ENCODE measurements around the gene THUMPD1. TPM values are rescaled to one million over a fixed set of nuclear protein-coding genes. Genes with fewer than 3 reads are reported as not detected.

THUMPD1 gene
- polyA plus RNA-seq, 1 of the 3 experiments (the other 2 are of a cell fraction) = 24.8 TPM

GRCh38 chr16:20727181-20727580 lies 14.4 kb downstream of the THUMPD1 start (continued):
- TF ChIP-seq, protein P1, sequence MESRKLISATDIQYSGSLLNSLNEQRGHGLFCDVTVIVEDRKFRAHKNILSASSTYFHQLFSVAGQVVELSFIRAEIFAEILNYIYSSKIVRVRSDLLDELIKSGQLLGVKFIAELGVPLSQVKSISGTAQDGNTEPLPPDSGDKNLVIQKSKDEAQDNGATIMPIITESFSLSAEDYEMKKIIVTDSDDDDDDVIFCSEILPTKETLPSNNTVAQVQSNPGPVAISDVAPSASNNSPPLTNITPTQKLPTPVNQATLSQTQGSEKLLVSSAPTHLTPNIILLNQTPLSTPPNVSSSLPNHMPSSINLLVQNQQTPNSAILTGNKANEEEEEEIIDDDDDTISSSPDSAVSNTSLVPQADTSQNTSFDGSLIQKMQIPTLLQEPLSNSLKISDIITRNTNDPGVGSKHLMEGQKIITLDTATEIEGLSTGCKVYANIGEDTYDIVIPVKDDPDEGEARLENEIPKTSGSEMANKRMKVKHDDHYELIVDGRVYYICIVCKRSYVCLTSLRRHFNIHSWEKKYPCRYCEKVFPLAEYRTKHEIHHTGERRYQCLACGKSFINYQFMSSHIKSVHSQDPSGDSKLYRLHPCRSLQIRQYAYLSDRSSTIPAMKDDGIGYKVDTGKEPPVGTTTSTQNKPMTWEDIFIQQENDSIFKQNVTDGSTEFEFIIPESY (IDR thresholded peaks at IDR 0.05; ENCODE audit: borderline replicate concordance, low read depth) = no peak
- TF ChIP-seq NRF1 (IDR thresholded peaks at IDR 0.05; ENCODE audit: low read depth, low read length) (no peak), YY1 (IDR thresholded peaks at IDR 0.05; ENCODE audit: low read depth) (no peak), TAF1 (IDR thresholded peaks at IDR 0.05; ENCODE audit: borderline replicate concordance, low read depth, low read length) (no peak), GATA2 (CRISPR knock-in tag; IDR thresholded peaks at IDR 0.05) (no peak), RFX5 (IDR thresholded peaks at IDR 0.05; ENCODE audit: low read length) (no peak), USF2 (IDR thresholded peaks at IDR 0.05; ENCODE audit: borderline replicate concordance, low read depth, low read length) (no peak), JUND (IDR thresholded peaks at IDR 0.05) (no peak), MEF2A (IDR thresholded peaks at IDR 0.05; ENCODE audit: borderline replicate concordance, low read depth) (no peak), EP300 (IDR thresholded peaks at IDR 0.05; ENCODE audit: borderline replicate concordance in 1 of 2, low read depth in 1 of 2, low read length in 1 of 2) (no peak), NFIC (IDR thresholded peaks at IDR 0.05; ENCODE audit: borderline replicate concordance) (no peak), TCF12 (IDR thresholded peaks at IDR 0.05) (no peak)

DNA sequence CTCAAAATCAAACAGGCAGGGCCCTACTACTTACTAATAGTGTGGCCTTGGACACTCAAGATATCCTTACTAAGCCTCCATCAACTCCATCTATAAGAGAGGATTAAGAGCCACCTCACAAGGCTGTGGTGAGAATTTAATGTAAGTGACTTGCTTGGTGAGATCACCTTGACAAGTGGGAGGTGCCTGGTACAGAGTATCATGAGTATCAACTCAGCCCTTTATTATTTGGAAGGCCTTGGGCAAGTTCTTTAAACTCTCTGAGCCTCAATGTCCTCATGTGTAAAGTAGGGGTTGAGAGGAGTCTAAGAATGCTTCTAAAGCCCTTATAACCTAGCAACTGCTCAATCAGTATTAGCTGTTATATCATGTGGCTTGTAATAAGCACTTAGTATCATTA lies 15.0 kb downstream of the THUMPD1 start:
- CTCF ChIA-PET = interaction anchor here (1.9 kb wide), 1 partner anchor 14 kb away, joined by 5 read pairs; no protein-coding TSS in a partner anchor
- Histone ChIP-seq H3K4me3 (ENCODE audit: low read depth in 2 of 2, low read length in 1 of 2) (no peak overlapping the region), H3K4me2 (no peak overlapping the region), H4K20me1 (ENCODE audit: insufficient read depth) (no peaks in the 10 kb centered on the region), H3K9me2 (no peaks in the 10 kb centered on the region), H3K9me3 (no peaks in the 10 kb centered on the region), H3K27ac (ENCODE audit: low read depth in 2 of 2, low read length in 1 of 2) (no peak overlapping the region), H3K9ac (no peak overlapping the region), H3K79me2 (ENCODE audit: insufficient read depth) (no peaks in the 10 kb centered on the region), H3K4me1 (ENCODE audit: control insufficient read depth in 1 of 2, insufficient read depth in 2 of 2, low read depth in 1 of 2, low read length in 1 of 2) (no peaks in the 10 kb centered on the region), H3F3A (replicated peaks; ENCODE audit: insufficient read depth) (no peaks in the 10 kb centered on the region), H3K27me3 (ENCODE audit: insufficient read depth) (no peaks in the 10 kb centered on the region), H2AFZ (ENCODE audit: low read depth) (no peak overlapping the region), H3K36me3 (replicated peaks in 1 of 2; ENCODE audit: control insufficient read depth in 1 of 2, insufficient read depth in 2 of 2, low read length in 1 of 2) (no peaks in the 10 kb centered on the region)
- POLR2A ChIA-PET = no interaction called here
- DNase-seq = no peak
- TF ChIP-seq EZH2phosphoT487 (IDR thresholded peaks at IDR 0.05; ENCODE audit: borderline replicate concordance, low read depth) = no peak
- TF ChIP-seq, protein P1 (IDR thresholded peaks at IDR 0.05; ENCODE audit: borderline replicate concordance, low read depth) = no peak
- TF ChIP-seq, protein P2, sequence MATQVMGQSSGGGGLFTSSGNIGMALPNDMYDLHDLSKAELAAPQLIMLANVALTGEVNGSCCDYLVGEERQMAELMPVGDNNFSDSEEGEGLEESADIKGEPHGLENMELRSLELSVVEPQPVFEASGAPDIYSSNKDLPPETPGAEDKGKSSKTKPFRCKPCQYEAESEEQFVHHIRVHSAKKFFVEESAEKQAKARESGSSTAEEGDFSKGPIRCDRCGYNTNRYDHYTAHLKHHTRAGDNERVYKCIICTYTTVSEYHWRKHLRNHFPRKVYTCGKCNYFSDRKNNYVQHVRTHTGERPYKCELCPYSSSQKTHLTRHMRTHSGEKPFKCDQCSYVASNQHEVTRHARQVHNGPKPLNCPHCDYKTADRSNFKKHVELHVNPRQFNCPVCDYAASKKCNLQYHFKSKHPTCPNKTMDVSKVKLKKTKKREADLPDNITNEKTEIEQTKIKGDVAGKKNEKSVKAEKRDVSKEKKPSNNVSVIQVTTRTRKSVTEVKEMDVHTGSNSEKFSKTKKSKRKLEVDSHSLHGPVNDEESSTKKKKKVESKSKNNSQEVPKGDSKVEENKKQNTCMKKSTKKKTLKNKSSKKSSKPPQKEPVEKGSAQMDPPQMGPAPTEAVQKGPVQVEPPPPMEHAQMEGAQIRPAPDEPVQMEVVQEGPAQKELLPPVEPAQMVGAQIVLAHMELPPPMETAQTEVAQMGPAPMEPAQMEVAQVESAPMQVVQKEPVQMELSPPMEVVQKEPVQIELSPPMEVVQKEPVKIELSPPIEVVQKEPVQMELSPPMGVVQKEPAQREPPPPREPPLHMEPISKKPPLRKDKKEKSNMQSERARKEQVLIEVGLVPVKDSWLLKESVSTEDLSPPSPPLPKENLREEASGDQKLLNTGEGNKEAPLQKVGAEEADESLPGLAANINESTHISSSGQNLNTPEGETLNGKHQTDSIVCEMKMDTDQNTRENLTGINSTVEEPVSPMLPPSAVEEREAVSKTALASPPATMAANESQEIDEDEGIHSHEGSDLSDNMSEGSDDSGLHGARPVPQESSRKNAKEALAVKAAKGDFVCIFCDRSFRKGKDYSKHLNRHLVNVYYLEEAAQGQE (IDR thresholded peaks at IDR 0.05; ENCODE audit: low read depth, low read length) = no peak
- TF ChIP-seq MXI1 (IDR thresholded peaks at IDR 0.05; ENCODE audit: low read depth, low read length) = no peak
- TF ChIP-seq RAD21 (IDR thresholded peaks at IDR 0.05; ENCODE audit: low read length) = no peak
- TF ChIP-seq, protein P3, sequence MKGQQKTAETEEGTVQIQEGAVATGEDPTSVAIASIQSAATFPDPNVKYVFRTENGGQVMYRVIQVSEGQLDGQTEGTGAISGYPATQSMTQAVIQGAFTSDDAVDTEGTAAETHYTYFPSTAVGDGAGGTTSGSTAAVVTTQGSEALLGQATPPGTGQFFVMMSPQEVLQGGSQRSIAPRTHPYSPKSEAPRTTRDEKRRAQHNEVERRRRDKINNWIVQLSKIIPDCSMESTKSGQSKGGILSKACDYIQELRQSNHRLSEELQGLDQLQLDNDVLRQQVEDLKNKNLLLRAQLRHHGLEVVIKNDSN (IDR thresholded peaks at IDR 0.05; ENCODE audit: borderline replicate concordance, low read depth) = no peak
- TF ChIP-seq FOXJ3 (CRISPR knock-in tag; IDR thresholded peaks at IDR 0.05) = no peak
- TF ChIP-seq PBX3 (IDR thresholded peaks at IDR 0.05) = no peak
- TF ChIP-seq, protein P4, sequence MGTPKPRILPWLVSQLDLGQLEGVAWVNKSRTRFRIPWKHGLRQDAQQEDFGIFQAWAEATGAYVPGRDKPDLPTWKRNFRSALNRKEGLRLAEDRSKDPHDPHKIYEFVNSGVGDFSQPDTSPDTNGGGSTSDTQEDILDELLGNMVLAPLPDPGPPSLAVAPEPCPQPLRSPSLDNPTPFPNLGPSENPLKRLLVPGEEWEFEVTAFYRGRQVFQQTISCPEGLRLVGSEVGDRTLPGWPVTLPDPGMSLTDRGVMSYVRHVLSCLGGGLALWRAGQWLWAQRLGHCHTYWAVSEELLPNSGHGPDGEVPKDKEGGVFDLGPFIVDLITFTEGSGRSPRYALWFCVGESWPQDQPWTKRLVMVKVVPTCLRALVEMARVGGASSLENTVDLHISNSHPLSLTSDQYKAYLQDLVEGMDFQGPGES (IDR thresholded peaks at IDR 0.05; ENCODE audit: low read depth, low read length) = no peak
- TF ChIP-seq RFX5 (IDR thresholded peaks at IDR 0.05; ENCODE audit: low read length) = no peak
- TF ChIP-seq GATA2 (CRISPR knock-in tag; IDR thresholded peaks at IDR 0.05) = no peak
- no peak for TF ChIP-seq GABPA (IDR thresholded peaks at IDR 0.05; ENCODE audit: low read depth)
